ENCODE results near the gene AKR1B1.

Gene AKR1B1

DNA sequence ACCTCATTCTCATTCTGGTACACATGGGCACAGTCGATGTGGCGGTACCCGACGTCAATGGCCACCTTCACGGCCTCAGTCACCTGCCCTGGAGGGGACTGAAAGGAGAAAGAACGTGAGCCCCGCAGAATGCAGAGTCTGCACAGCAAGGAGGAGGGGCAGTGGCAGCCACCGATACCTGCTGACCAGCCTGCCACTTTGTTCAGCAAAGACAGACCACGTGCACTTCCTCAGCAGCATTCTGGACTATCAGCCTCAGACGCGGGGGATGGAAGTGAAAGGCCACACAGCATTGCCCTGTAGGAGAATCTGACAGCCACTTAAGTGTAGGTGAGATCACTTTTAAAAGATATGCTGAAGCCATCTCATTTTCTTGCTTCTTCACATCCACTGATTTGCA, 7.2 kb downstream of the AKR1B1 start:
- no peak overlapping the region for H2AFZ ChIP-seq (ENCODE audit: low read length)
- no peaks in the 10 kb centered on the region for H4K20me1 ChIP-seq (ENCODE audit: insufficient read depth, low read length)
- no peaks in the 10 kb centered on the region for H3F3A ChIP-seq (ENCODE audit: insufficient read depth, low read length)
- peaks cover 53% of the 10 kb centered on the region for H3K36me3 ChIP-seq (ENCODE audit: insufficient read depth, low read length)
- no peak overlapping the region for H3K9ac ChIP-seq (ENCODE audit: low read length)
- no peaks in the 10 kb centered on the region for H3K27me3 ChIP-seq (ENCODE audit: insufficient read depth, low read length)
- no peaks in the 10 kb centered on the region for H3K9me2 ChIP-seq (ENCODE audit: low read depth, low read length)
- H3K9me3 ChIP-seq (ENCODE audit: low read length): no peaks in the 10 kb centered on the region
- no peak for TF ChIP-seq EZH2 (IDR thresholded peaks at IDR 0.05; ENCODE audit: borderline replicate concordance, low read length)
- TF ChIP-seq, protein P1, sequence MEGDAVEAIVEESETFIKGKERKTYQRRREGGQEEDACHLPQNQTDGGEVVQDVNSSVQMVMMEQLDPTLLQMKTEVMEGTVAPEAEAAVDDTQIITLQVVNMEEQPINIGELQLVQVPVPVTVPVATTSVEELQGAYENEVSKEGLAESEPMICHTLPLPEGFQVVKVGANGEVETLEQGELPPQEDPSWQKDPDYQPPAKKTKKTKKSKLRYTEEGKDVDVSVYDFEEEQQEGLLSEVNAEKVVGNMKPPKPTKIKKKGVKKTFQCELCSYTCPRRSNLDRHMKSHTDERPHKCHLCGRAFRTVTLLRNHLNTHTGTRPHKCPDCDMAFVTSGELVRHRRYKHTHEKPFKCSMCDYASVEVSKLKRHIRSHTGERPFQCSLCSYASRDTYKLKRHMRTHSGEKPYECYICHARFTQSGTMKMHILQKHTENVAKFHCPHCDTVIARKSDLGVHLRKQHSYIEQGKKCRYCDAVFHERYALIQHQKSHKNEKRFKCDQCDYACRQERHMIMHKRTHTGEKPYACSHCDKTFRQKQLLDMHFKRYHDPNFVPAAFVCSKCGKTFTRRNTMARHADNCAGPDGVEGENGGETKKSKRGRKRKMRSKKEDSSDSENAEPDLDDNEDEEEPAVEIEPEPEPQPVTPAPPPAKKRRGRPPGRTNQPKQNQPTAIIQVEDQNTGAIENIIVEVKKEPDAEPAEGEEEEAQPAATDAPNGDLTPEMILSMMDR (IDR thresholded peaks at IDR 0.05; ENCODE audit: low read length): no peak
- H3K4me3 ChIP-seq (ENCODE audit: low read depth, low read length, poor library complexity, severe bottlenecking): no peak overlapping the region
- no peak overlapping the region for H3K4me2 ChIP-seq (ENCODE audit: low read length)
- H3K4me1 ChIP-seq (ENCODE audit: insufficient read depth, low read length, severe bottlenecking): peaks cover 33% of the 10 kb centered on the region
- no peak overlapping the region for H3K27ac ChIP-seq (ENCODE audit: low read depth, low read length, poor library complexity, severe bottlenecking)
- no peaks in the 10 kb centered on the region for H3K79me2 ChIP-seq (ENCODE audit: insufficient read depth, low read length)

DNA sequence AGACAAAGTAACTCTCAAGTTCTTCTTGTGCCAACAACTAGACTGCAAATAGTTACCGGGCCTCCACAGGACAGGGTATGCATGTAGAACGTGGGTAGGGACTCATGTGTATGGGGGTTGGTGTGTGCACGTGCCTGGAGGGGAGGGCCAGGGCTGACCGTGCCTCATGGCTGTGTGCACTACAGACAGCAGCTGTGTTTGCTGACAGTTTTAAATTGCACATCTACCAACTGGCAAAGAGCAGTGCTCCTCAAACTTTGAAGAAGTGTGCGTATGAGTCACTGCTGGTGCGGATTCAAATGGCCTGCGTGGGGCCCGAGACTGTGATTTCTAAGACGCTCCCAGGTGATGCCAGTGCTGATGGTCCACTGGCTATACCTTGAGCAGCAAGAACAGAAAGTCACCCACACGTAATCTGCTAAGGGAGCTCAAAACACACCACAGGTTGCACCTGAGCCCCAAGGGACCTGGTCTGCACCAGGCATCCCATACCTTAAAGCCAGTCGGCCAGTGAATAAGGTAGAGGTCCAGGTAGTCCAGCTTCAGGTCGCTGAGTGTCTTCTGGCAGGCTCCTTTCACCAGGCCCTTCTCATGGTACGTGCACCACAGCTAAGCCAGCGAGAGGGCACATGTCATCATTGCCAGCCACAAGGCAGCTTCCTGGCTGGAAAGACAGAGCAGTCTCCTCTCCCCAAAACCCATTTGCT, 8.5 kb downstream of the AKR1B1 start:
- Histone ChIP-seq H3K4me2 (ENCODE audit: low read length) (no peak overlapping the region), H4K20me1 (ENCODE audit: insufficient read depth, low read length) (no peaks in the 10 kb centered on the region), H3K9ac (ENCODE audit: low read length) (no peak overlapping the region), H3F3A (ENCODE audit: insufficient read depth, low read length) (no peaks in the 10 kb centered on the region), H3K4me3 (ENCODE audit: low read depth, low read length, poor library complexity, severe bottlenecking) (no peak overlapping the region), H3K36me3 (ENCODE audit: insufficient read depth, low read length) (peaks cover 59% of the 10 kb centered on the region), H3K9me3 (ENCODE audit: low read length) (no peaks in the 10 kb centered on the region), H2AFZ (ENCODE audit: low read length) (no peak overlapping the region), H3K27ac (ENCODE audit: low read depth, low read length, poor library complexity, severe bottlenecking) (no peak overlapping the region), H3K79me2 (ENCODE audit: insufficient read depth, low read length) (no peaks in the 10 kb centered on the region), H3K4me1 (ENCODE audit: insufficient read depth, low read length, severe bottlenecking) (peaks cover 33% of the 10 kb centered on the region), H3K27me3 (ENCODE audit: insufficient read depth, low read length) (no peaks in the 10 kb centered on the region), H3K9me2 (ENCODE audit: low read depth, low read length) (no peaks in the 10 kb centered on the region)
- TF ChIP-seq, protein P1 (IDR thresholded peaks at IDR 0.05; ENCODE audit: low read length): no peak
- TF ChIP-seq EZH2 (IDR thresholded peaks at IDR 0.05; ENCODE audit: borderline replicate concordance, low read length): no peak

DNA sequence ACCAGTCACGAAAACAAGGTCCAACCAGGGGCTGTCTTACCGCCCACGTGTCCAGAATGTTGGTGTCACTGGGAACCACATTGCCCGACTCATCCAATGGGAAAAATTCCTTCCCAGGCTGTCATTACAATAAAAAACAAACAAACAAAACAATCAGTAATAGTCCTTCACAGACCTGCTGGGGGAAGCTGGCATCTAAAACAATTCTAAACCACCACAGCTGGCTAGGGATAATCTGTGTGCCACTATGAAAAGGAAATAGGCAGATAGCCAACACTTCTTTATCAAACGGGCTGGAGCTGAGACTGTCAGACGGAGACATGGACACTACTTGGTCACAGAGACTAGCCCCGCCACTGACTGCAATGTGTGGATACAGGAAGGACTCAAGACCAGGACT, 9.2 kb downstream of the AKR1B1 start:
- H3K9me2 ChIP-seq (ENCODE audit: low read depth, low read length): no peaks in the 10 kb centered on the region
- no peaks in the 10 kb centered on the region for H3K9me3 ChIP-seq (ENCODE audit: low read length)
- H3K27me3 ChIP-seq (ENCODE audit: insufficient read depth, low read length): no peaks in the 10 kb centered on the region
- H3K4me3 ChIP-seq (ENCODE audit: low read depth, low read length, poor library complexity, severe bottlenecking): no peak overlapping the region
- no peak overlapping the region for H3K9ac ChIP-seq (ENCODE audit: low read length)
- H3K4me2 ChIP-seq (ENCODE audit: low read length): no peak overlapping the region
- H3K4me1 ChIP-seq (ENCODE audit: insufficient read depth, low read length, severe bottlenecking): peaks cover 26% of the 10 kb centered on the region
- no peaks in the 10 kb centered on the region for H3F3A ChIP-seq (ENCODE audit: insufficient read depth, low read length)
- no peaks in the 10 kb centered on the region for H3K79me2 ChIP-seq (ENCODE audit: insufficient read depth, low read length)
- H3K27ac ChIP-seq (ENCODE audit: low read depth, low read length, poor library complexity, severe bottlenecking): no peak overlapping the region
- no peak overlapping the region for H2AFZ ChIP-seq (ENCODE audit: low read length)
- H3K36me3 ChIP-seq (ENCODE audit: insufficient read depth, low read length): peaks cover 66% of the 10 kb centered on the region
- H4K20me1 ChIP-seq (ENCODE audit: insufficient read depth, low read length): no peaks in the 10 kb centered on the region
- no peak for TF ChIP-seq EZH2 (IDR thresholded peaks at IDR 0.05; ENCODE audit: borderline replicate concordance, low read length)
- TF ChIP-seq, protein P1 (IDR thresholded peaks at IDR 0.05; ENCODE audit: low read length): no peak
